SK-N-MC (cell line): Measurements from ENCODE around the gene AQP1.

Experiments used
- DNase-seq: peaks from one replicate; pipeline ENCODE4 v3.0.0-alpha.2; 2011; ENCODE audit warnings: low read depth, low spot score
- H3K27ac ChIP-seq: fragments of 200-600 bp; sonication (generic); 2 replicates; pipeline ENCODE4 v1.5.1; 2016; ENCODE audit warnings: mixed run types
- H3K36me3 ChIP-seq: fragments of 200-600 bp; sonication (generic); 2 replicates; pipeline ENCODE4 v1.6.1; 2017; ENCODE audit warnings: antibody characterized with exemption, low read length, mixed read lengths; ENCODE audit not compliant: insufficient read depth
- H3K4me3 ChIP-seq: fragments of 200-600 bp; sonication (generic); 2 replicates; pipeline ENCODE4 v1.5.1; 2016
- H3K9ac ChIP-seq: fragments of 200-600 bp; sonication (generic); 2 replicates; pipeline ENCODE4 v1.8.0; 2017; ENCODE audit warnings: mixed run types, mixed read lengths; ENCODE audit not compliant: insufficient read length
- H3K9me3 ChIP-seq: fragments of 200-600 bp; sonication (generic); 2 replicates; pipeline ENCODE4 v1.6.1; 2017; ENCODE audit warnings: low read depth, mild to moderate bottlenecking, antibody characterized with exemption, low read length, moderate library complexity, mixed read lengths
- EZH2 ChIP-seq: fragments of 200-600 bp; sonication (generic); IDR thresholded peaks from one replicate; pipeline ENCODE4 v1.6.1; 2017; ENCODE audit warnings: antibody characterized with exemption
- FOXP2 ChIP-seq: optimal IDR thresholded peaks from 2 replicates; pipeline ENCODE3; 2011; ENCODE audit warnings: mild to moderate bottlenecking, moderate library complexity; ENCODE audit not compliant: insufficient read depth; ENCODE audit errors: extremely low read length, control extremely low read depth
- POLR2AphosphoS5 ChIP-seq: IDR thresholded peaks from 2 replicates; pipeline ENCODE4 v1.6.1; 2012; ENCODE audit warnings: mild to moderate bottlenecking, low read depth, low read length, borderline replicate concordance

The AQP1 gene

GRCh38 chr7:30937416-30937815 is 25.8 kb downstream of the AQP1 start:
- no peaks in the 10 kb centered on the region for H3K36me3 ChIP-seq
- no peak overlapping the region for H3K4me3 ChIP-seq
- H3K9me3 ChIP-seq = no peaks in the 10 kb centered on the region

GRCh38 chr7:30938435-30939316 is 27.0 kb downstream of the AQP1 start:
- TF ChIP-seq EZH2 (no peak), FOXP2 (no peak), POLR2AphosphoS5 (no peak)
- DNase-seq = no peak
- Histone ChIP-seq H3K4me3 (no peak overlapping the region), H3K9me3 (no peaks in the 10 kb centered on the region; the same call in 1 of the 2 replicates), H3K9ac (no peak overlapping the region), H3K27ac (no peak overlapping the region), H3K36me3 (no peaks in the 10 kb centered on the region)

More at GRCh38 chr7:30937416-30937815, 25.8 kb downstream of the AQP1 start:
- Histone ChIP-seq H3K27ac (no peak overlapping the region), H3K9ac (no peak overlapping the region)
- DNase-seq = no peak
- TF ChIP-seq POLR2AphosphoS5 (no peak), FOXP2 (no peak), EZH2 (no peak)

- Histone ChIP-seq H3K9me3 (no peaks in the 10 kb centered on the region; the same call in 1 of the 2 replicates), H3K4me3 (no peak overlapping the region), H3K36me3 (no peaks in the 10 kb centered on the region), H3K9ac (no peak overlapping the region), H3K27ac (no peak overlapping the region)
- no peak for DNase-seq
- TF ChIP-seq FOXP2 (no peak), POLR2AphosphoS5 (no peak), EZH2 (no peak)
These were observed 30.1 kb downstream of the AQP1 start for GRCh38 chr7:30941582-30942323.

DNA sequence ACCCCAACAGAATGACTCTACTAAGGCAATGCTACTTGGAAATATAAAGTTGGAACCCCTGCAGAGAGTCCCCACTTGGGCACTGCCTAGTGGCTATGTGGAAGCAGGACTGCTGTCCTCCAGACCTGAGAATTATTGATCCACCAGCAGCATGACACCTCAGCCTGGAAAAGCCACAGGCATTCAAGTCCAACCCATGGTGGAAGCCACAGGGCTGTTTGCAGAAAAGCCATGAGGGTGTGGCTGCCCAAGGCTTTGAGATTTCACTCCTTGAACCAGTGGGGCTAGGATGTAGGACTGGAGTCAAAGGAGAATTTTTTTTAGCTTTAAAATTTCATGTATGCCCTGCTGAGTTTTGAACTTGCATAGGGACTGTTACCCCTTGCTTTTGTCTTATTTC is 38.5 kb downstream of the AQP1 start:
- no peak for DNase-seq
- Histone ChIP-seq H3K36me3 (no peaks in the 10 kb centered on the region), H3K9me3 (no peaks in the 10 kb centered on the region), H3K27ac (no peak overlapping the region), H3K4me3 (no peak overlapping the region), H3K9ac (no peak overlapping the region)
- TF ChIP-seq POLR2AphosphoS5 = no peak
- TF ChIP-seq EZH2 = no peak
- no peak for TF ChIP-seq FOXP2

DNA sequence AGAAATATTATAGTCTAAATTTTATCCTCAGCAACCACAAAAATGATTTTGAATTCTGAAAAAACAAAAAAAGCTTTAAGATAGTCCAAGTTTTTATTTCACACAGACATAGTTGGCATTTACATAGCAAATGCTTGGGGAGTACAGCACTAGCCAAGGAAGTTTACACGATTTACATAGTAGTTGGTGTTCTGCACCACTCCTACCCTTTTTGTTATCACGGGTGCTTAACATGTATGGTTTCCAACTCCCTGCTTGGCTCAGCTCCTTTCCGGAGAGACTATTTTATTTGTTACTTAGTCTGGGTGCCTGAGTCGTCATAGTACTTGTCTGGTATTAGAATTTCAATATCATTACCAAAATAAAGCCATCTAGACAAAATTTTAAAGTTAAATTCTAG is 43.3 kb downstream of the AQP1 start:
- no peak for TF ChIP-seq EZH2
- no peak for TF ChIP-seq POLR2AphosphoS5
- no peak for TF ChIP-seq FOXP2
- H3K9me3 ChIP-seq = no peaks in the 10 kb centered on the region
- no peak overlapping the region for H3K9ac ChIP-seq
- no peaks in the 10 kb centered on the region for H3K36me3 ChIP-seq
- no peak overlapping the region for H3K27ac ChIP-seq
- H3K4me3 ChIP-seq = no peak overlapping the region
- no peak for DNase-seq

- no peak for DNase-seq
- no peak overlapping the region for H3K27ac ChIP-seq
- TF ChIP-seq FOXP2 (no peak), POLR2AphosphoS5 (no peak), EZH2 (no peak)
- no peaks in the 10 kb centered on the region for H3K9me3 ChIP-seq
- no peaks in the 10 kb centered on the region for H3K36me3 ChIP-seq
- no peak overlapping the region for H3K9ac ChIP-seq
- H3K4me3 ChIP-seq = no peak overlapping the region
These were observed 45.1 kb downstream of the AQP1 start for GRCh38 chr7:30956704-30957103.

GRCh38 chr7:30963842-30964241 is 52.2 kb downstream of the AQP1 start, which contains the start of gene GHRHR:
GHRHR (plus strand) TSS chr7:30963953; CDS start chr7:30964069, 116 bp downstream.
- Histone ChIP-seq H3K27ac (no peak within 1 kb of the TSS), H3K4me3 (no peak within 1 kb of the TSS), H3K9ac (no peak within 1 kb of the TSS), H3K36me3 (no peaks in the 10 kb centered on the region), H3K9me3 (no peaks in the 10 kb centered on the region)
- TF ChIP-seq EZH2 (no peak), FOXP2 (no peak), POLR2AphosphoS5 (no peak)
- DNase-seq = no peak

DNA sequence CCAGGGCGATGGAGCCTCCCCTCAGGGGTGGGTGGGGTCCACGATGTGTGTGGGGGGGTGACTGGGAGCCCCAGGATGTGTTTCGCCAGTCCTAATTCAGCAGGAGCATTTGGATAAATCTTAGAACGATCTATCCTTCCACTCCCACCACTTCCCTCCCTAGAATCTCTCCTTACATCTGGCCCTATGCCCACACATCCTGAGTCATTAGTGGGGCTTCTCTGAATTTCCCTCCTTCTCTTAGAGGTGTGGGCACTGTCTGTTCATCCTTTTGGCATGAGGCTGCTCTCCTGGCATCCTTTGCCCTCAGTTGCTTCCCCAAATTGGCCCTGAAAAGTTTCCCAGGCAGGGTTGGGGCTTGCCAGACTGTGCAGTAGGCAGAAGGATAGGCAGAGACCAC is 53.7 kb downstream of the AQP1 start:
- H3K4me3 ChIP-seq = no peak overlapping the region
- no peaks in the 10 kb centered on the region for H3K9me3 ChIP-seq
- H3K9ac ChIP-seq = no peak overlapping the region
- H3K27ac ChIP-seq = no peak overlapping the region
- no peaks in the 10 kb centered on the region for H3K36me3 ChIP-seq
- TF ChIP-seq FOXP2 (no peak), POLR2AphosphoS5 (no peak), EZH2 (no peak)
- no peak for DNase-seq

DNA sequence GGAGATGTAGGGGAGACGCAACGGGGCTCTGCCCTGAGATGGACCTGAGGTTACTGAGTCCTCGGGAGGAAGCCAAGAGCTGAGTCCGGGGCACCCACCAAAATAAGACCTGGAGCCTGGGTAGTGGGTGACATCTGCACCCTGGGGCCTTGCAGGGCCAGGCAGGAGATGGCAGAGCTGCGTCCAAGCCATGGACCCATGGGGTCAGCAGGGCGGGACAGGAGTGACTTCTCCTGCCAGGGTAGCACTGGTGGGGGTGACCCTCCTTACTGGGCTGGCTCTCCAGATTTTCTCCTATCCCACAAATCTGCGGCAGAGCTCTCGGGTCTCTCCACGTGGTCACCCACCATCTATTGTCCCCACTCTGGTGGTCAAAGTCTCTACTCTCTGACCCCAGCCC is 54.2 kb downstream of the AQP1 start:
- no peaks in the 10 kb centered on the region for H3K9me3 ChIP-seq
- no peak for DNase-seq
- TF ChIP-seq FOXP2 (no peak), POLR2AphosphoS5 (no peak), EZH2 (no peak)
- H3K4me3 ChIP-seq = no peak overlapping the region
- no peak overlapping the region for H3K27ac ChIP-seq
- no peaks in the 10 kb centered on the region for H3K36me3 ChIP-seq
- H3K9ac ChIP-seq = no peak overlapping the region
